NK-92 treated with Interleukin-12 subunit alpha and Interleukin-12 subunit beta, amount 100 ng/mL, for 24 hours (cell line): ENCODE results near the gene TMEM151A.
A peak's percentile ranks its signal among the peaks of the same experiment; 100 is the strongest.

Source experiments
- DNase-seq: peaks from one replicate; lab custom pipeline; 2025; lab: John Stamatoyannopoulos, UW

The TMEM151A gene

DNA sequence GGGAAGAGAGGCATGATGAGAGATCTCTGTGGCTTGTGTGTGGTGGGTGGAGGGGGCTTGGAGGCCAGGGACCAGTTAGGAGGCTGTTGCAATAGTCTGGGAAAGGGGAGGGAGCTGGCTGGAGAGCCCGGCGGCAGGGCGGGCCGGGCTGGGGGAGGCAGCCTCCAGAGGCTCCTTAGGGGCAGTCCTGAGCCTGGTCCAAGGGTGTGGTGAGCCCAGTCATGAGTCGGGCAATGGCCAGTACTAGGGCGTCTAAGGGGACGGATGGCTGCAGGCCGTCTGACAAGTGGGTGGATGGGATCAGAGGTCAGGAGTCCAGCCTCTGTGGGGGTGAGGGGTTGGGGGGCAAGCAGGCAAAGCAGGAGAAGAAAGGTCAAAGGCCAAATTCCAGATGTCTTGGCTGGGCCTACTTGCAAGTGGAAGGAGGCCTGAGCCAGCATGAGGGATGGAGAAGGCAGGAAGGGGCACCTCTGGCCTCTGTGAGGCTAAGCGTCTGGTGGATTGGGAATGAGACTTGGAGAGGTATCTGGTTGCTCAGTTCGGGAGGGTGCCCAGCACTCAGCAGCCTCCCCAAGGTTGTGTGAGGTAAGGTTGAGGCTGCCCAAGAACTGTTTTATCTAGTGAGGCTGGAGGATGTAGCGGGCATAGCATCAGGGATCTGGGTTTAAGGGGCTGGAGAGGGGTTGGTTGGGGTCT lies 31.2 kb downstream of the TMEM151A start:
- DNase-seq = no peak

DNA sequence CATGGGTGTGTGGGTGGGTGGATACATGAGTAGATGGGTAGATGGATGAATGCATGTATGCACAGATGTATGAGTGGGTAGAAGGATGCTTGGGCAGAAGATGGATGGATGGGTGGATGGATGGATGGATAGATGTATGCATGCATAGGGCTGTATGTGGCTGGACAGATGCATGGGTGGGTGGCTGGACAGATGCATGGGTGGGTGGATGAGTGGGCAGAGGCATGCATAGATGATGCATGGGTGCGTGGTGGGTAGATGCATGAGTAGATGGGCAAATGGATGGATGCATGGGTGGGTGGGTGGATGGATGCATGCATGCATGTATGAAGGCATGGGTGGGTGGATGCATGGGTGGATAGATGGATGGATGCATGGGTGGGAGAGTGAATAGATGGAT lies 32.0 kb downstream of the TMEM151A start:
- no peak for DNase-seq

GRCh38 chr11:66324664-66325063 lies 33.0 kb downstream of the TMEM151A start:
- no peak for DNase-seq

DNA sequence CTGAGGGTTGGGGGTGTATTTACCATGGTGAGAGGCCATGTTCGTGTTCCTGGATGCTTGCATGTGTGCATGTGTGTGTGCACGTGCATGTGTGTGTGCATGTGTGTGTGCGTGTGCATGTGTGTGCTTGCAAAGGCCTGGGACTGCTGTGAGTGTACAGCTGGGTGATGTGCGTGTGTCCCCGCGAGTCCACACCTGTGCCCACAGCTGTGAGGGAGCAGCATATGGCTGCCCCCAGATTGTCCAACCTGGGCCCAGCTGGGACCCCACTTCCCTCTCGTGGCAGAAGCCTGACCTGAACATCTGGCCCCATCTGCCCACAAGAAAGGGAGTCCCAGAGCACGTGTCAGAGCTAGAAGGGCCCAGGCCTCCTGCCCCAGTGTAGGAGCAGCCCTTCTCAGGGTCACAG lies 33.6 kb downstream of the TMEM151A start:
- DNase-seq = no peak

DNA sequence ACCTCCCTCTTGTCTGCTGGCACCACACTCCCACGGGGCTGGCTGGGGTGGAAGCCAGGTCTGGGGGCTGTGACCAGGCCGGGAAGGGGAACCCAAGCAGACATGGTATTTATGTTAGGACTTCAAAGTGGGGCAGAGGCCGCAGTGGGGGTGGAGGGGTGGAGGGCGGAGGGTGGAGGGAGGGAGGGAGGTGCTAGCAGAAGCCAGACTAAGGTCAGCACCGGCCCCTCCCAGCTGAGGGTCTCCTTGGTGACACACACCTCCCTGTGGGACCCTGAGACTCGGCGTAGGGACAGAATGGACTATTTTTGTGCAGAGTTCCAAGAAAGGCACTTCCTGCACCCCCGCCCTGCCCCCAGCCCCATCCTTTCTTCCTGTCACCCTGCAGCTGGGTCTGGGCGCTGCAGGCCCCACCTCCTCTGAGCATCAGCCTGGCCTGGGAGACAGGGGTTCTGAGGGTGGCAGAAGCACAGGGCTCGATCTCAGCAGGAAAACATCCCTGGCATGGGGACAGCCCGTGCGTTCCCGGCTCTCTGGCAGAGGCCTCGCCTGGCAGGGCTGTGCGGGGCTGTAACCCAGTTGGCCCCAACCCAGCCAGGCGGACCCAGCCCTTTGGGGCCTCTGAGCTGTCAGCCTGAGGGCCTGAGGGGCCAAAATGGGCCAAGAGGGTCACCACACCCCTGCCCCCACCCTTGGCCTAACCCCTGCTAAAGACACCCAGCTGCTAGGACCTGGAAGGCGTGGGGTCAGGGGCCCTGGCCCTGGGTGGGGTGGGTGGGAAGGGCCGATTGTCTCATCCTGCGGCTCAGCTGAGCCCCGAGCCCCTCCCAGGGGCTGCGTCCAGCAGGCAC lies 34.8 kb downstream of the TMEM151A start:
- peak; percentile 36 for DNase-seq

DNA sequence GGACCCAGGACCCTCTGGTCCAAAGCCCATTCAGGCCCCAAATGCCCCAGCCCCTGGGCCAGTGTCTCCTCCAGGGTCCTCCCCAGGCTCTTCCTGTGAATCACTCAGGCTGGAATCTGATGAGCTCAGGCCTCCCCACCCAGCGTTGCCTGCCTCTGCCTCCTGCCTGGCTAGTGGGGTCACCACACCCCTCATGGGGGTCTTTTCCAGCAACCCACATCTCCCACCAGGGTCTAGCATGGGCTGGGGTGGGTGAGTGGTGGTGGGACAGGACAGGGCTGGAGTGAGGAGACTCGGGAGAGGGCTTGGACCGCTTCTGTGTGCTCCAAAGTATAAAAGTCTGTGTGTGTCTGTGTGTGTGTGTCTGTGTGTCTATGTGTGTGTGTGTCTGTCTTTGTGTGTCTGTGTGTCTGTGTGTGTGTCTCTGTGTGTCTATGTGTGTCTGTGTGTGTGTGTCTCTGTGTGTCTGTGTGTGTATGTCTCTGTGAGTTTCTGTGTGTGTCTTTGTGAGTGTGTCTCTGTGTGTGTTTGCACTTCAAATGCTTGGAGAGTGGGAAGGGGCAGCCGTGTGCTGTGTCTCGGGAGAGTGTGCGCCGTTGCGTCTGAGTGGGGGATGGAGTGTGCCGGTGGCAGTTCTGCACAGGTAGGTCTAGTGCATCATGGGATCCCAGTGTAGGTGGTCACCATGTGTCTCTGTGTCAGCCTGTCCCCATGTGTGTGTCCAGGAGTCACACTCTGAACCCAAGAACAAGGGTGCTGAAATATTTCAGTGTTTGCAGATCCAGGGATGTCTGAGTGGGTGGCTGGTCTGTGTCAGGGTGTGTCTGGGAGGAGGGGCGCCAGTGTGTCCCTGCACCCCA lies 35.7 kb downstream of the TMEM151A start:
- no peak for DNase-seq

GRCh38 chr11:66328031-66328301 lies 36.3 kb downstream of the TMEM151A start:
- peak; percentile 68 for DNase-seq

DNA sequence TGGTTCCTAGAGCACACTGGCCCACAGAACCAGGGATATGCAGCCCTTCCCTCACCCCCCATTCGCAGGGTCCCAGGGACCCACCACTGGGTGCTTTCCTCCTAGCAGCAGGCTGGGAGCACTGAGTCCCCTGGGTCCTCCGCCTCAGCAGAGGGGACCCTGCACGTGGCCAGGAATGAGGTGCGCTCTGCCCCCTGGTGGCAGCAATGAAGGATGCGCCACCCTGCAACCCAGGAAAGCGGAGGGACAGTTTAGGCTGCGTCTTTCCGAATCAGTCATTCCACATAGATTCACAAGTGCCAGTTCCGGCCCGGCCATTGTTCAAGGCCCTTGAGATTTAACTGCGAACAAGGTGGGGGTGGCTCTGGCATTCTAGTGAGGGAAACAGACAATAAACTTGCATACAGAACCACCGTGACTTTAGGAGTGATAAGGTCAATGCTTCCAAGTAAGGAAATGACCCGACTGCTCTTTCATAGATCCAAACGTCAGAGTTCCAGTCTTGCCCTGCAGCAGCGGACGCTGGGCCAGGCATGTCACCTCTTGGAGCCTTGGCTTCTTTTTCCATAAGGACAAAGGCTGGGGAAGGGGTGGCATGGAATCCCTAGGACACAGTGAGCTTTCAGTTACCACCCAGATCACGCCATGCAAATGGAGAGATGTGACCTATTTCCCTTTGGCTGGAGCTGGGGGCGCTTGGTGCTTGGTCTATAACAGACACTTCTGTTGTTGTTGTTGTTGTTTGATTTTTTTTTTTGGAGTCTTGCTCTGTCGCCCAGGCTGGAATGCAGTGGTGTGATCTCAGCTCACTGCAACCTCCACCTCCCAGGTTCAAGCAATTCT lies 36.8 kb downstream of the TMEM151A start:
- DNase-seq = peak; percentile 66

DNA sequence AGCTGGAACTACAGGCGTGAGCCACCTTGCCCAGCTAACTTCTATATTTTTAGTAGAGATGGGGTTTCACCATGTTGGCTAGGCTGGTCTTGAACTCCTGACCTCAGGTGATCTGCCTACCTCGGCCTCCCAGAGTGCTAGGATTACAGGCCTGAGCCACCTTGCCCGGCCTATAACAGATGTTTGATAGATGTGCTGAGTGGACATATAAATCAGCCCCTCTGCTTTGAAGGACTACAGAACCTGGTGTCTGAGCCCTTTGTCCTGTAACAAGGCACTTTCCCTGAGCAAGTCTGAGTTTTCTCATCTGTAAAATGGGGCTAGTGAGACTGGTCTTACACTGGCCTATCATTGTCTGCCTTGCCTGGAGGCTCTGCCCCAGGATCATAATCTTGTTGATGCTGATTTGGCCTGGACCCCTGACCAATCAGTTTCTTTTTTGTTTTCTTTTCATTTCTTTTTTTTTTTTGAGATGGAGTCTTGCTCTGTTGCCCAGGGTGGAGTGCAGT lies 37.5 kb downstream of the TMEM151A start:
- DNase-seq = no peak

DNA sequence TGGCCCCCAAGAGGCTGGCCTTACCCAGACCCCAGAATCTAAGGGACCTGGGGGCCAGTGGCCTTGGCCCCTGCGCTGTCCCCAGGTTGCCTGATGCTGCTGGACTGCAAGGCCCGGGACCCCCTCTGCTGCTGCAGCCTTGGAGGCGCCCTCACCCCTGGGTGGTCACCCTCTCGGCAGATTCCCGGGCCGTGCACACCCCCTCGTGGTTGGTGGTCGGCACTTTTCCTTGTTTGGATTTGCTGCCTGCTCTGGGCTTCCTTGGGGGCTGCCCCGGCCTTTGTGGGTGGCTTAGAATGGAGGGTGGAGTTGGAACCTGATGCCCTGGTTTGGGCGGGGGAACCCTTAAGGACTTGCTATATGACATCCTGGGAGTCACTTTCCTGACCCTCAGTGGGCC lies 39.2 kb downstream of the TMEM151A start:
- DNase-seq = no peak

GRCh38 chr11:66331542-66332370 lies 40.1 kb downstream of the TMEM151A start:
- no peak for DNase-seq

GRCh38 chr11:66332371-66333219 lies 40.9 kb downstream of the TMEM151A start:
- DNase-seq = no peak

DNA sequence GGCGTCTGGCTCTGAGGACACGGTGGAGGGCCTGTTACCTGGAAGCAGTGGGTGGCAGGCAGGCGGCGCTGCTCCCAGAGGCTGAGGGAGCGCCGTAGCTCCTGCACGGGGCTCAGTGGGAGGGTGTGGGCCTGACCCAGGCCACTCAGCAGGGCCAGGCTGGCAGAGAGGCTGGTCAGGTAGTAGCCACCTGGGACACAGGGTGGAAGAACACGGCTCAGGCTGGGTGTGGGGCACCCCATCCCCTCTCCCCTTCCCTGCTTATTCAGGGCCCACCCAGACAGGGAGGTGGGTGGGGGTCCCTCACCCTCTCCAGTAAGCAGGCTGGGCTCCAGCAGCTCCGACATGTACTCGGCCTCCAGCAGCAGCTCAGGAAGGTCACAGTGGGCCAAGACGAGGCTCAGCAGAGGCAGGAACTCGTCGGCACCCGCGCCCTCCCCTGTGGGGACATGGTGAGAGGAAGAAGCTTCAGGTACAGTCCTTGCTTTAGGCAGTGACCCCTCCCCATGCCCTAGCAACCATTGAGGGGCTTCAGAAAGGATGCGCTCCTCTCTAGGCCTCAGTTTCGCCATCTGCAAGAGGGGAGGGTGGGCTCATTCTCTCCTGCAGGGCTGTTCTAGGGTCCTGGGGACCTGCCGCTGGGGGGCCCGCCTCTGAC lies 41.7 kb downstream of the TMEM151A start:
- no peak for DNase-seq

- no peak for DNase-seq
Measured at GRCh38 chr11:66333896-66334604, 42.4 kb downstream of the TMEM151A start.

- DNase-seq = no peak
Measured at GRCh38 chr11:66334605-66335442, 43.1 kb downstream of the TMEM151A start.

DNA sequence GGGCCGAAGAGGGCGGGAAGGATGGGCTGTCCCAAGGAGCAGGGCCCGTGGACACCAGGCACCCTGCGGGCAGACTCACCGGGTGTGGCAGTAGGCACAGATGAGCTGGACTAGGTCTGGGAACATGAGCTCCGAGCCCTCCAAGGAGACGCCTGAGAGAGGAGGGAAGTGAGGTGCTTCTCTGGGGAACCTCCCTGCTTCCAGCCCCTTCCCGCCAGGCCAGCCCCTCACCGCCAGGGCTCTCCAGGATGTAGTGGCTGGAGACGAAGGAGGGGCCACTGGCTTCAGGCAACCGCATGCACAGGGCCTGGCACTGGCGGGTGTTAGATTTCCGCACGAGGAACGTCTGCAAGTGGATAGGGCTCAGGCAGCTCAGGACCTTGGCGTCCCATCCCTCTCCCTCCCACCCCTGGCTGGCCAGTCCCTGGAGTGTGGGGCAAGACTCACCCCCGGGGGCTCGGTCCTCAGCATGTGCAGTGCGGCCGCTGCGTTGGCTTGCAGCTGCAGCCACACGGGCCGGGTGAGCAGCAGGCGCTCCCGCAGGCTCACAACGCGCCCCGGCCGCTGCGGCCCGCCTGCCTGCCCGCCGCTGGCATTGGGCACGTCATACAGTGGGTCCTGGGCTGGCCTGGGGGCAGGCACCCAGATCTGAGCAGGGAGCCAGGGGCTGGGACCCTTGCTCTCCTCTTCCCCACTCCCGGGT lies 44.0 kb downstream of the TMEM151A start:
- DNase-seq = no peak
